GM23338 (cell line): ENCODE results near the gene UCHL1. TPM values are rescaled to one million over a fixed set of nuclear protein-coding genes. Genes with fewer than 3 reads are reported as not detected.

Experiments
- ATAC-seq: fragments of 200-7000 bp; cut with Tn5 transposase; 3 replicates; pipeline ENCODE4 v1.9.1; 2020
- DNase-seq: peaks from one replicate; pipeline ENCODE4 v3.0.0-alpha.2; 2015; ENCODE audit warnings: low spot score
- H2AFZ ChIP-seq: fragments of 200-600 bp; sonication (generic); 2 replicates; pipeline ENCODE4 v1.8.0; 2016; ENCODE audit warnings: antibody characterized with exemption, mild to moderate bottlenecking, moderate library complexity
- H3F3A ChIP-seq: fragments of 200-600 bp; sonication (generic); replicated peaks from 2 replicates; pipeline ENCODE4 v1.8.0; 2017; ENCODE audit warnings: antibody characterized with exemption, mixed run types, low read depth
- H3K27ac ChIP-seq: fragments of 200-600 bp; sonication (generic); 2 replicates; pipeline ENCODE4 v1.6.1; 2016; ENCODE audit warnings: low read depth
- H3K27me3 ChIP-seq: fragments of 200-600 bp; sonication (generic); 2 replicates; pipeline ENCODE4 v1.8.0; 2016; ENCODE audit warnings: mild to moderate bottlenecking, mixed run types, moderate library complexity; ENCODE audit not compliant: insufficient read depth
- H3K36me3 ChIP-seq: fragments of 200-600 bp; sonication (generic); 2 replicates; pipeline ENCODE4 v1.8.0; 2016; ENCODE audit warnings: mild to moderate bottlenecking; ENCODE audit not compliant: insufficient read depth
- H3K4me1 ChIP-seq: fragments of 200-600 bp; sonication (generic); 2 replicates; pipeline ENCODE4 v1.8.0; 2016; ENCODE audit warnings: mild to moderate bottlenecking, moderate library complexity; ENCODE audit not compliant: insufficient read depth
- H3K4me2 ChIP-seq: fragments of 200-600 bp; sonication (generic); 2 replicates; pipeline ENCODE4 v1.7.1; 2017; ENCODE audit warnings: mixed run types
- H3K4me3 ChIP-seq: fragments of 200-600 bp; sonication (generic); 2 replicates; pipeline ENCODE4 v1.6.1; 2016; ENCODE audit warnings: mixed run types
- H3K79me2 ChIP-seq: fragments of 200-600 bp; sonication (generic); replicated peaks from 2 replicates; pipeline ENCODE4 v1.8.0; 2017; ENCODE audit warnings: mild to moderate bottlenecking; ENCODE audit not compliant: insufficient read depth
- H3K9me2 ChIP-seq: fragments of 200-600 bp; sonication (generic); 2 replicates; pipeline ENCODE4 v1.8.0; 2017; ENCODE audit not compliant: insufficient read depth
- H4K20me1 ChIP-seq: fragments of 200-600 bp; sonication (generic); replicated peaks from 2 replicates; pipeline ENCODE4 v1.8.0; 2017; ENCODE audit warnings: mild to moderate bottlenecking; ENCODE audit not compliant: insufficient read depth
- H3K27ac Mint-ChIP-seq: 2 replicates; pipeline ENCODE4 v1.8.0; 2020; ENCODE audit warnings: inconsistent platforms, mild to moderate bottlenecking, moderate library complexity, mixed read lengths
- H3K27me3 Mint-ChIP-seq: 3 replicates; pipeline ENCODE4 v1.8.0; 2022; ENCODE audit warnings: low read depth, mild to moderate bottlenecking, moderate library complexity, mixed read lengths, inconsistent platforms; ENCODE audit not compliant: insufficient read depth, poor library complexity
- H3K36me3 Mint-ChIP-seq: 3 replicates; pipeline ENCODE4 v1.8.0; 2021; ENCODE audit warnings: low read depth, mild to moderate bottlenecking, inconsistent platforms, moderate library complexity, mixed read lengths
- H3K4me1 Mint-ChIP-seq: 3 replicates; pipeline ENCODE4 v1.8.0; 2020; ENCODE audit warnings: mild to moderate bottlenecking, inconsistent platforms, mixed read lengths
- H3K4me3 Mint-ChIP-seq: 3 replicates; pipeline ENCODE4 v1.8.0; 2021; ENCODE audit warnings: moderate library complexity, mild to moderate bottlenecking, inconsistent platforms, mixed read lengths
- H3K9me3 Mint-ChIP-seq: 3 replicates; pipeline ENCODE4 v1.8.0; 2020; ENCODE audit warnings: moderate library complexity, mild to moderate bottlenecking, inconsistent platforms, mixed read lengths
- CREB1 ChIP-seq: fragments of 250-450 bp; sonication (Bioruptor Pico); IDR thresholded peaks from 2 replicates; pipeline ENCODE4 v1.5.0; 2020; ENCODE audit warnings: low read depth, mild to moderate bottlenecking, moderate library complexity
- CTCF ChIP-seq, 2 experiments: fragments of 200-600 bp in 1 of 2; sonication (generic) in 1 of 2; conservative IDR thresholded peaks; 2 replicates each; pipeline versions ENCODE4 v1.5.1 to v1.6.1; 2016 to 2017; ENCODE audit warnings: antibody characterized with exemption in 2 of 2, low read depth in 2 of 2, mild to moderate bottlenecking in 2 of 2, moderate library complexity in 1 of 2
- ETS1 ChIP-seq: IDR thresholded peaks from 2 replicates; pipeline ENCODE4 v1.6.1; 2016; ENCODE audit warnings: antibody characterized with exemption
- EZH2 ChIP-seq: fragments of 200-600 bp; sonication (generic); IDR thresholded peaks from one replicate; pipeline ENCODE4 v1.8.0; 2017; ENCODE audit warnings: antibody characterized with exemption, mild to moderate bottlenecking, low read depth; ENCODE audit not compliant: unreplicated experiment
- EZH2phosphoT487 ChIP-seq: fragments of 200-600 bp; sonication (generic); IDR thresholded peaks from one replicate; pipeline ENCODE4 v1.8.1; 2018; ENCODE audit warnings: antibody characterized with exemption; ENCODE audit not compliant: unreplicated experiment
- JUNB ChIP-seq: IDR thresholded peaks from one replicate; pipeline ENCODE4 v1.6.1; 2016; ENCODE audit warnings: antibody characterized with exemption; ENCODE audit not compliant: unreplicated experiment
- NANOG ChIP-seq: IDR thresholded peaks from 2 replicates; pipeline ENCODE4 v1.6.1; 2016; ENCODE audit warnings: antibody characterized with exemption, borderline replicate concordance
- POLR2AphosphoS5 ChIP-seq: IDR thresholded peaks from 2 replicates; pipeline ENCODE4 v1.6.1; 2016; ENCODE audit warnings: antibody characterized with exemption, low read depth
- REST ChIP-seq: IDR thresholded peaks from one replicate; pipeline ENCODE4 v1.6.1; 2018; ENCODE audit warnings: antibody characterized with exemption; ENCODE audit not compliant: unreplicated experiment
- STAT1 ChIP-seq: IDR thresholded peaks from one replicate; pipeline ENCODE4 v1.6.1; 2016; ENCODE audit warnings: antibody characterized with exemption; ENCODE audit not compliant: unreplicated experiment
- ZNF114 ChIP-seq: fragments of 250-450 bp; sonication (Bioruptor Pico); IDR thresholded peaks from 2 replicates; pipeline ENCODE4 v1.5.0; 2020; ENCODE audit warnings: mild to moderate bottlenecking, moderate library complexity
- polyA plus RNA-seq: library from polyadenylated mRNA; unstranded; fragments of >200 nt; fragmentation: Nextera tagmentation; extraction: Ambion mirVana; gene quantifications from 2 replicates; pipeline ENCODE4 v1.2.1, GENCODE V29; 2016
- total RNA-seq: library from RNA; depleted of rRNA; stranded (reverse); fragments of >200 nt; shearing (Covaris generic); gene quantifications from 2 replicates; pipeline ENCODE4 v1.2.3, GENCODE V29; 2014

Gene UCHL1
- total and polyA plus RNA-seq, 2 experiments from 2014 or later: 998 to 1,758 TPM

GRCh38 chr4:41241919-41242318, 14.8 kb upstream of the UCHL1 start (continued):
- TF ChIP-seq POLR2AphosphoS5: no peak
- TF ChIP-seq ZNF114 (CRISPR knock-in tag): no peak
- TF ChIP-seq REST: no peak
- no peak for TF ChIP-seq EZH2phosphoT487
- TF ChIP-seq CTCF (conservative IDR thresholded peaks at IDR 0.05; ENCODE audit: low read depth in 2 of 2): no peak

GRCh38 chr4:41245983-41246382, 10.7 kb upstream of the UCHL1 start:
- Histone ChIP-seq H4K20me1 (no peaks in the 10 kb centered on the region), H3K4me2 (no peak overlapping the region), H2AFZ (0 out of 2 replicates have a peak overlapping the region, but pooled peaks have one; percentile 10), H3K27me3 (no peaks in the 10 kb centered on the region), H3K4me3 (no peak overlapping the region), H3K79me2 (no peaks in the 10 kb centered on the region), H3F3A (no peaks in the 10 kb centered on the region), H3K36me3 (no peaks in the 10 kb centered on the region), H3K9me2 (no peaks in the 10 kb centered on the region), H3K27ac (no peak overlapping the region), H3K4me1 (no peaks in the 10 kb centered on the region)
- ATAC-seq (no peak), DNase-seq (no peak)
- Mint-ChIP-seq H3K36me3 (no peaks in the 10 kb centered on the region), H3K27ac (no peak overlapping the region), H3K27me3 (no peaks in the 10 kb centered on the region), H3K4me3 (no peak overlapping the region), H3K9me3 (peaks cover 2% of the 10 kb centered on the region; the same call in 1 of the 3 replicates), H3K4me1 (no peaks in the 10 kb centered on the region)
- TF ChIP-seq POLR2AphosphoS5: no peak
- no peak for TF ChIP-seq CTCF (conservative IDR thresholded peaks at IDR 0.05; ENCODE audit: low read depth in 2 of 2)
- no peak for TF ChIP-seq NANOG
- no peak for TF ChIP-seq REST
- TF ChIP-seq CREB1: no peak
- no peak for TF ChIP-seq ZNF114 (CRISPR knock-in tag)
- no peak for TF ChIP-seq STAT1
- TF ChIP-seq ETS1: no peak
- no peak for TF ChIP-seq JUNB
- no peak for TF ChIP-seq EZH2
